ENCODE measurements around the gene EIF4G3. TPM values are rescaled to one million over a fixed set of nuclear protein-coding genes. Genes with fewer than 3 reads are reported as not detected.

EIF4G3 gene
- total and polyA plus RNA-seq, 2 donors (not counting 3 experiments of a cell fraction or from before 2014, with no cell fraction given) = 40.7 to 78.5 TPM

DNA sequence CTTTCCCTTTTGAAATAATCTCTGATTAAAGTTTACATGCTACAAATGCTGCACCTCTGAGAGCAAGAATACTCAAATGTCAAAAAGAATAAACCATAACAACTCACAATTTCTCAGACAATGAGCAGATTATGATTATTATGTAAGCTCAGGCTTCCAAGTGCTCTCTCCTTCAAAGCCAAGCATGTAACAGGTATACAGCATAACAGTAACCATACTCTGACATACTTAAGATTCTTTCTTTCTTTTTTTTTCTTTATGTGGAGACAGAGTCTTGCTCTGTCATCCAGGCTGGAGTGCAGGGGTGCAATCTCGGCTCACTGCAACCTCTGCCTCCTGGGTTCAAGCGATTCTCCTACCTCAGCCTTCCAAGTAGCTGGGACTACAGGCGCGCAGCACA is 155.4 kb downstream of the EIF4G3 start:
- Histone ChIP-seq H3K9ac (replicated peaks; ENCODE audit: extremely low read depth, insufficient read depth, low read length) (no peak overlapping the region), H3K27me3 (ENCODE audit: control insufficient read depth in 2 of 2, insufficient read depth in 2 of 2, low read length in 2 of 2) (no peaks in the 10 kb centered on the region), H3K79me2 (ENCODE audit: control insufficient read depth, insufficient read depth, low read length) (peaks cover 49% of the 10 kb centered on the region), H3K4me1 (ENCODE audit: control insufficient read depth, extremely low read depth, insufficient read depth, low read length) (peaks cover 15% of the 10 kb centered on the region), H4K20me1 (replicated peaks; ENCODE audit: control insufficient read depth, extremely low read depth, insufficient read depth, low read length) (no peaks in the 10 kb centered on the region), H3K27ac (ENCODE audit: insufficient read depth, low read depth, low read length) (peak overlapping the region; percentile 98), H3K36me3 (ENCODE audit: control insufficient read depth in 2 of 2, extremely low read depth in 1 of 2, insufficient read depth in 2 of 2, low read length in 2 of 2) (no peaks in the 10 kb centered on the region), H3K9me1 (replicated peaks; ENCODE audit: control insufficient read depth, extremely low read depth, insufficient read depth, low read length) (no peaks in the 10 kb centered on the region), H3K4me3 (replicated peaks in 1 of 3; ENCODE audit: insufficient read depth in 1 of 3, low read depth in 1 of 3, low read length in 3 of 3) (no peak overlapping the region), H2AFZ (ENCODE audit: low read depth, low read length) (no peak overlapping the region), H3K4me2 (ENCODE audit: insufficient read depth, low read length) (no peak overlapping the region), H3K9me3 (replicated peaks; ENCODE audit: control insufficient read depth, insufficient read depth, low read length) (no peaks in the 10 kb centered on the region)
- FAIRE-seq (no peak), DNase-seq (ENCODE audit: low read depth, low spot score) (no peak)
- no TSS peak for BruUV-seq (replicated peaks)
- POLR2A ChIA-PET = interaction anchor here (0.6 kb wide), 1 partner anchor 10 kb away, joined by 5 read pairs; no protein-coding TSS in a partner anchor
- TF ChIP-seq JUN (IDR thresholded peaks at IDR 0.05; ENCODE audit: borderline replicate concordance, insufficient read depth, insufficient read length, low read depth) (no peak), FOS (IDR thresholded peaks at IDR 0.05; ENCODE audit: borderline replicate concordance, insufficient read depth, low read length) (no peak), GATA2 (IDR thresholded peaks at IDR 0.05; ENCODE audit: insufficient read depth, insufficient read length, low read depth, low read length) (no peak), EZH2 (IDR thresholded peaks at IDR 0.05; ENCODE audit: borderline replicate concordance, low read depth, low read length, severe bottlenecking) (no peak), CTCF (IDR thresholded peaks at IDR 0.05; ENCODE audit: extremely low read depth in 1 of 2, insufficient read depth in 1 of 2, low read depth in 1 of 2, low read length in 2 of 2) (no peak), POLR2A (IDR thresholded peaks at IDR 0.05; ENCODE audit: low read depth, low read length) (no peak), MYC (IDR thresholded peaks at IDR 0.05; ENCODE audit: low read depth, low read length) (no peak), POLR2AphosphoS5 (IDR thresholded peaks at IDR 0.05; ENCODE audit: insufficient read depth, low read depth, low read length) (no peak)
- TF ChIP-seq, protein P1, sequence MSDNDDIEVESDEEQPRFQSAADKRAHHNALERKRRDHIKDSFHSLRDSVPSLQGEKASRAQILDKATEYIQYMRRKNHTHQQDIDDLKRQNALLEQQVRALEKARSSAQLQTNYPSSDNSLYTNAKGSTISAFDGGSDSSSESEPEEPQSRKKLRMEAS (IDR thresholded peaks at IDR 0.05; ENCODE audit: insufficient read depth, insufficient read length) = no peak
- CTCF ChIA-PET = no interaction called here
- intact Hi-C loops (cut with micrococcal nuclease) (loop anchor here (5.0 kb wide), 1 partner anchor 71 kb away; no protein-coding TSS in a partner anchor), dilution Hi-C loops (cut with MboI; ENCODE audit: extremely low pct_ligation_motif_present, low sequenced_read_pairs) (no loop called here)

All from endothelial cell of umbilical vein (primary cell).